Subcutaneous abdominal adipose tissue (tissue), 5 donors: Measurements from ENCODE around the gene SLC24A4.

Experiments used
- H3K27ac ChIP-seq: one replicate; pipeline ENCODE4 v1.7.0; 2013; ENCODE audit warnings: low read depth, mild to moderate bottlenecking, inconsistent platforms, low read length, moderate library complexity
- H3K27me3 ChIP-seq, 5 donors: one replicate each; pipeline ENCODE4 v1.7.0; 2013; ENCODE audit warnings: low read length in 5 of 5, inconsistent platforms in 1 of 5; ENCODE audit not compliant: control insufficient read depth in 5 of 5, insufficient read depth in 4 of 5
- H3K36me3 ChIP-seq, 5 donors: one replicate each; pipeline ENCODE4 v1.7.0; 2013; ENCODE audit warnings: low read length in 5 of 5; ENCODE audit not compliant: control insufficient read depth in 5 of 5, insufficient read depth in 5 of 5
- H3K4me1 ChIP-seq, 5 donors: one replicate each; pipeline ENCODE4 v1.7.0; 2013; ENCODE audit warnings: low read length in 5 of 5, mild to moderate bottlenecking in 3 of 5, moderate library complexity in 1 of 5; ENCODE audit not compliant: control insufficient read depth in 5 of 5, insufficient read depth in 5 of 5
- H3K4me3 ChIP-seq, 5 donors: one replicate each; pipeline ENCODE4 v1.7.0; 2013; ENCODE audit warnings: low read length in 5 of 5, low read depth in 1 of 5
- H3K9ac ChIP-seq, 5 donors: one replicate each; pipeline ENCODE4 v1.7.0; 2013; ENCODE audit warnings: low read length in 5 of 5, mild to moderate bottlenecking in 4 of 5, moderate library complexity in 3 of 5
- H3K9me3 ChIP-seq, 5 donors: one replicate each; pipeline ENCODE4 v1.7.0; 2013; ENCODE audit warnings: low read length in 5 of 5; ENCODE audit not compliant: control insufficient read depth in 5 of 5
- donor health status: healthy.
- donor health status: healthy.
- donor health status: healthy.
- donor health status: healthy.
- donor health status: healthy.

Gene SLC24A4

DNA sequence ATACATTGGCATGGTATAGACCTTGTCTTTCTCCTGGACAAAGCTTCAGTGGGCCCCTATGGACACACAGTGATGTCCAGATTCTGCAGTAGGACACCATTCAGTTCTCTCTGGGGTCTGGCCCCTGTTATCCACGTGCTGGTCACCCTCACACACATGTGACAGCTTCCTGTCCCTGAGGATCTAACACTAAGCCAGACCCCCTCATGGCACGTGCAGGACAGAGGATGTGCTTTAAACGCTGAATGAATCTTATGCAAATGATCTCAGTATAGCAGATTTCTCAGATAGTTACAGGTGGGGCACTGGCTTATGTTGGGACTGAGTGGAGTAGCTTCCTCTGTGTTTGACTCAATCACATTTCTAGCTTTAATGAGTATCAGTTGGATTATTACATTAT is 33.7 kb downstream of the SLC24A4 start:
- Histone ChIP-seq H3K4me3 (no peak overlapping the region), H3K27ac (no peak overlapping the region), H3K36me3 (no peaks in the 10 kb centered on the region), H3K4me1 (no peaks in the 10 kb centered on the region), H3K9me3 (no peaks in the 10 kb centered on the region), H3K9ac (no peak overlapping the region), H3K27me3 (peaks cover 0 to 8% (median 3%) of the 10 kb centered on the region in 5 donors)

DNA sequence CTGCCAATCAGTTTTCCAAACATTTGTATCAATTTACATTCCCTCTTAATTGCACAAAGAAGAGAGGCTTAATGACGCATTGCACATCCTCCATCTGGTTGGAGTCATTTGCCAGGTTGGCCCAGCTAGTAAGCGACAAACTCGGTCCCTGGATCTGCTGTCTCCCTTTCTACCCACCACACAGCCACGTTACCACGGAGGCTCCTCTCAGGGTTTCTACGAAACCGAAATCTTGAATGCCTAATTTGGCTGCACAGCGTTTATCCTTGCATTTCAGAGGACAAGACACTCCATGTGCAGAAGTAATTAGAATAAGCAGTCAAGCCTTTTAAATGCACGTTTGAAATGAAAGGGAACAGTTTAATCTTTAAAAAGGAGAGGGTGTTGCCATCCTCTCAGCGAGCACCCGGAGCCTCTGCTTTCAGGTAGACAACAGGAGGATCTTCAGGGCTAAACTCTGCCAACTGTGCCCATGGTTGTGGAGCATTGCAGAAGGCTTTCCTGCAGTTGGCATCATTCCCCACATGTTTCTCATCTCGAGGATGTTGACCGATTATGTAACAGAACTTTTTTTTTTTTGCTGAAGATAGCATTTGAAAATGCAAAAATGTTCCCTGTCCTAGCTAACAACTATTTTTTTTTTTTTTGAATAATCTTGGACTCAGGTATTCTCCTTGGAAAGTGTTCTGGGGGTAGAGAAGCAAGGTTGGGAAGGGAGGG is 37.8 kb downstream of the SLC24A4 start:
- Histone ChIP-seq H3K27ac (no peak overlapping the region), H3K9me3 (no peaks in the 10 kb centered on the region), H3K4me3 (no peak overlapping the region), H3K9ac (no peak overlapping the region), H3K27me3 (peaks cover 0 to 26% (median 18%) of the 10 kb centered on the region in 5 donors), H3K4me1 (peaks cover 0 to 2% (median 0%) of the 10 kb centered on the region in 5 donors), H3K36me3 (no peaks in the 10 kb centered on the region)

DNA sequence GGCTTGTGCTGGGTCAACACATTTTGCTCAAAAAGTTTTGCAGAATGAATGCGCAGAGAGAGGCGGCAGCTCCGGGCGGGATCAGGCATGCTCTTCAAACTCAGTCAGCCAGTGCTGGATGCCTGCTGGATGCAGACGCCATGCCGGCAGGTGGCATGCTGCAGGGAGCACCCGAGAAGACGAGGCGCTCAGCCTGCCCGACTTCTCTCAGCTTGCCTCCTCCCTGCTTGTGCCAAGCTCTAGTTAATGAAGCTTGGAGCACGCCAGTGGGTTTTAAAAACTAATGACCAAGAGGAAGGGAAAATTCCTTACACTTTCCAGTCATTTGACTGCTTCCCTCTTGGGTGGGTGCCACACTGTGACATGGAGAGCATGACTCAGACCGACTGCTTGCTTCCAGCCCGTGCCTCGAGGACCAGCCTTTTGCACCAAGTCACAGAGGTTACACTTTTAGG is 39.8 kb downstream of the SLC24A4 start:
- Histone ChIP-seq H3K4me3 (no peak overlapping the region), H3K9ac (no peak overlapping the region), H3K36me3 (no peaks in the 10 kb centered on the region), H3K27ac (no peak overlapping the region), H3K9me3 (no peaks in the 10 kb centered on the region), H3K27me3 (peaks cover 0 to 26% (median 23%) of the 10 kb centered on the region in 5 donors), H3K4me1 (peaks cover 0 to 2% (median 0%) of the 10 kb centered on the region in 5 donors)

DNA sequence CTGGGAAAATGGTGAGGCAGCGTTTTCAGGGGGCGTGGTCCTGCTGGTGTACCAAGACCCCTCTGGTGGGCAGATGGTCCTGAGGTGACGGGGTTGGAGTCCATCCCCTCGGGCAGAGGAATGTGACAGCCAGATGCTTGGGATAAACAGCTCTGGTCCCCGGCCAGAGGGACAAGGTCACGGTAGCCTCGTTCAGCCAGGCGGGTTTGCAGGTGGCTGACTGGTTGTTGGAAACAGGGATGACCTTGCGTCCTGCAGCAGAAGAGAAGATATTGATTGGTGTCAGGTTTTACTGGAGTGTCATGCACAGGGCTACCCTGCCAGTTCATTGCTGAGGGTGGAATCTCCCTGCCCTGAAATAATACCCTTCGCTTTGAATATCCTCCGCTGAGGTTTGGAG is 43.3 kb downstream of the SLC24A4 start:
- Histone ChIP-seq H3K4me3 (no peak overlapping the region), H3K4me1 (peaks cover 0 to 2% (median 0%) of the 10 kb centered on the region in 5 donors), H3K9me3 (no peaks in the 10 kb centered on the region), H3K9ac (no peak overlapping the region), H3K36me3 (no peaks in the 10 kb centered on the region), H3K27me3 (peaks cover 0 to 31% (median 19%) of the 10 kb centered on the region in 5 donors), H3K27ac (no peak overlapping the region)

DNA sequence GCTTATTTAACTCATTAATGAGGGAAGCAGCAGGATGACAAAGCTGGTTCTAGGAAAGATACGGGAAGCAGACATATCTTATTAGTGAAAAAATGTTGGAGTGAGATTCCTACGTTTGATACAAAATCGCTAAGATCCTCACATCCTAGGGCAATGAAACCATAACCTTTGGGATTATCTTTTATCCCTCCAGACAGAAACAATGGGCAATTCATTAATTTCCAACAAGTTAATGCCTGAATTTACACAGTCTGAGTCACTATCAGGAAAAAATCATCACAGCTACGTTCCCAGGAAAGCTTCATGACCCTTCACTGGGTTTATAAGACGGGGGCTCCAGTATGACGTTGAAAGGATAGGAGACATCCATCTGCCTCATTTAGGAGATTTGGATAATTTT is 45.0 kb downstream of the SLC24A4 start:
- H3K9me3 ChIP-seq: no peaks in the 10 kb centered on the region
- no peak overlapping the region for H3K4me3 ChIP-seq
- H3K36me3 ChIP-seq: no peaks in the 10 kb centered on the region
- H3K27me3 ChIP-seq: peaks cover 0 to 25% (median 17%) of the 10 kb centered on the region in 5 donors
- H3K9ac ChIP-seq: no peak overlapping the region
- no peak overlapping the region for H3K27ac ChIP-seq
- peaks cover 0 to 2% (median 0%) of the 10 kb centered on the region in 5 donors for H3K4me1 ChIP-seq

DNA sequence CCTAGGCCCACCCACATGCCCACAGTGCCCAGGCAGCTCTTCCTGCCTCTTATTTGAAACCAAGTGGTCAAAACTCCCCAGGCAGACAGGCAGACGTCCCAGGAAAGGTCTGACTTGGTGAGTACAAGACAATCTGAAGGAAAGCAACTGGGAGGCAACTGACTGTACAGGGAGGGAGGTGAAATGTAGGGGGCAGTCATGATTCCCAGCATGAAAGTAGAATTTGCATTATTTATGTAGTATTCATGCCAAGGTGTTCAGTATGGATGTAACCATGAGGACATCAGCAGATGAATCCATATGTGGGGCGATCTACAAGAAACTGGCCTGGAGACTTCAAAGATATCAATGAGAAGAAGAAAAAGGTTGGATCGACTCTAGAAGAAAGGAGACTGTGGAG is 46.1 kb downstream of the SLC24A4 start:
- Histone ChIP-seq H3K9ac (no peak overlapping the region), H3K27ac (no peak overlapping the region), H3K9me3 (no peaks in the 10 kb centered on the region), H3K36me3 (no peaks in the 10 kb centered on the region), H3K4me1 (no peaks in the 10 kb centered on the region), H3K27me3 (peaks cover 0 to 17% (median 11%) of the 10 kb centered on the region in 5 donors), H3K4me3 (no peak overlapping the region)

DNA sequence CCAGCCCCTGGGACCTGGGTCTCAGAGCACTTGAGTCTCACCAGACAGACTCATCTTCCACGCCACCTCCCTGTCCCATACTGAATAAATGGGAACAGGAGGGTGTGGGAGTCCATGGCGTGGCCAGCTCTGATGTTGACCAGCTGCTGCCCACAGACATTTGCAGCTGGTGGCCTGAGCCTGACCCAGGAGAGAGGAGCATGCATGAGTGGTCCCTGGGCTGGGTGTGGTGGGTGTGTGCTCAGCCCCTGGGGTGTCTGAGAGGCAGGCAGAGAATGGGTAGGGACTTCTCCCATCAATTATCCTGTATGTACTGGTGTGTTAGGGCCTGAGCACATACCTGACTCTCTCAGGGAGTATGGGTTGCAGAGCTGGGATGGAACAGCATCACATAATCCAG is 49.3 kb downstream of the SLC24A4 start:
- Histone ChIP-seq H3K27ac (no peak overlapping the region), H3K4me3 (no peak overlapping the region), H3K27me3 (peaks cover 0 to 5% (median 0%) of the 10 kb centered on the region in 5 donors), H3K36me3 (no peaks in the 10 kb centered on the region), H3K4me1 (no peaks in the 10 kb centered on the region), H3K9ac (no peak overlapping the region), H3K9me3 (no peaks in the 10 kb centered on the region)

DNA sequence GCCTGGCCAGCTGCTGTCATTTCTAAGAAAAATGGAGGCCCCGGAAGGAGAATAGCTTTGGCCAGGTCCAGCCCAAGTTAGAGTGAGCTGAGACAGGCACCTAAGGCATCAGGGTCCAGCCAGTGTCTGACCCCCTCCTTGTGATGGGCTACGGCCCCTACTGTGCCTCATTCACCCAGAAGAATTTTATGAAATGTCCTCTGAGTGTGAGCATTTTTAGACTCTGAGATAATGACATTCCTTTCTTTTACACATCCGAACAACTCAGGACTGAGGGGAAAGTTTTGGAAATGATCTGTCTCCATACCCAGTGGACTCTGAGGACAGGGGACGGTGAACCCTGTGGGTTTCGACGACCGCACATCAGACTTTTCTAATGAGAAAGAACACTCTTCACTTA is 50.4 kb downstream of the SLC24A4 start:
- Histone ChIP-seq H3K9me3 (no peaks in the 10 kb centered on the region), H3K27ac (no peak overlapping the region), H3K4me1 (no peaks in the 10 kb centered on the region), H3K36me3 (no peaks in the 10 kb centered on the region), H3K27me3 (peaks cover 0 to 5% (median 2%) of the 10 kb centered on the region in 5 donors), H3K4me3 (no peak overlapping the region), H3K9ac (no peak overlapping the region)

DNA sequence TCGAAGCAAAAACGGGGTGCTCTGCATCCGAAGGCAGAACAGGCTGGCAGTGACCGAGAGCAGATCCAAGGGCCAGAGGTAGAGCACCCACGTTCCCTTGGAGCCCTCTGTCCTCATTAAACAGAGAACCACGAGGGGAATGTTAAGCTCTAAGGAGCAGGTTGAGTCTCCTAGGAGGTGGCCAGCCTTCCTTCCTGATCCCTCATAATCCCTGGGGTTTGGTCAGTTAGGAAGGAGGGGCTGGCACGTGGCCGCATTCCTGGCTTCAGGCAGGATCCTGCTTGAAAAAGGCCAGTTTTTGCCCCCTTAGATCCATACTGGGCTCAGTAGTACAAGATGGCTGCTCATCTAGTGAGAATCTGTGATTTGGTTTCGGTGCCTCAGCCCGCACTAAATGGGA is 57.2 kb downstream of the SLC24A4 start:
- peaks cover 0 to 6% (median 0%) of the 10 kb centered on the region in 5 donors for H3K27me3 ChIP-seq
- H3K4me3 ChIP-seq: no peak overlapping the region
- no peak overlapping the region for H3K27ac ChIP-seq
- no peaks in the 10 kb centered on the region for H3K9me3 ChIP-seq
- H3K9ac ChIP-seq: no peak overlapping the region
- no peaks in the 10 kb centered on the region for H3K36me3 ChIP-seq
- H3K4me1 ChIP-seq: no peaks in the 10 kb centered on the region

DNA sequence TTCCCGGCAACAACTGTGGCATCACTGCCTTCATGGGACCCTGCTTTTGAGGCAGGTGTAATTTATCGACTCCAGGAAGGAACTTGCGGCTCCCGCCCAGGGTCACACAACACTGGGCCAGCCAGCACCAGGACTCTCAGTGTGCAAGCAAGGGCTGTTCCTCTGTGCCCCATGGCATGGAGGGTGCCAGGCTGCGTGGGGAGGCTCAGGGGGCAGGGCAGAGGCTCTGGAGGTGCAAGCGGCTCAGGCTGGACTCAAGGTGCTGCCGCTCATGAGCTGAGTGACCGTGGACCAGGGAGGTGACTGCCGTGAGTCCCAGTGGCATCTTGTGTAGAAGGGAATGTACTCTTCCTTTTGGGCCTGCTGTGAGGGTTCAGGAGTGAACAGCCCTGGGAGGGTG is 57.6 kb downstream of the SLC24A4 start:
- H3K4me3 ChIP-seq: no peak overlapping the region
- peaks cover 0 to 2% (median 0%) of the 10 kb centered on the region in 5 donors for H3K4me1 ChIP-seq
- H3K9me3 ChIP-seq: no peaks in the 10 kb centered on the region
- H3K36me3 ChIP-seq: no peaks in the 10 kb centered on the region
- H3K9ac ChIP-seq: no peak overlapping the region
- no peak overlapping the region for H3K27ac ChIP-seq
- H3K27me3 ChIP-seq: peaks cover 0 to 8% (median 0%) of the 10 kb centered on the region in 5 donors
